HepG2 (cell line): ENCODE results near the gene HSPA1L. TPM values are rescaled to one million over a fixed set of nuclear protein-coding genes. Genes with fewer than 3 reads are reported as not detected.

Experiments used
- ARNTL ChIP-seq: sonication (generic); formaldehyde crosslinking; IDR thresholded peaks from 2 replicates; pipeline ENCODE4 v1.4.0; 2020; ENCODE audit warnings: mild to moderate bottlenecking, missing genetic modification reagents
- BRCA1 ChIP-seq: sonication (generic); formaldehyde crosslinking; IDR thresholded peaks from 2 replicates; pipeline ENCODE4 v1.4.0; 2020; ENCODE audit warnings: missing genetic modification reagents
- HNF4G ChIP-seq, 2 experiments: sonication (generic) in 1 of 2; formaldehyde crosslinking in 1 of 2; IDR thresholded peaks; 2 replicates each; pipeline versions ENCODE4 v1.4.0 to v1.6.1; 2011 to 2020; ENCODE audit warnings: borderline replicate concordance in 2 of 2, low read depth in 2 of 2, mild to moderate bottlenecking in 2 of 2, low read length in 1 of 2, missing genetic modification reagents in 1 of 2, moderate library complexity in 1 of 2
- HOXA3 ChIP-seq: sonication (generic); formaldehyde crosslinking; IDR thresholded peaks from 2 replicates; pipeline ENCODE4 v1.5.0; 2020; ENCODE audit warnings: missing genetic modification reagents
- MAX ChIP-seq: IDR thresholded peaks from 2 replicates; pipeline ENCODE4 v1.6.1; 2012; ENCODE audit warnings: inconsistent platforms
- MXD4 ChIP-seq: IDR thresholded peaks from 2 replicates; pipeline ENCODE4 v1.6.1; 2016; ENCODE audit warnings: mild to moderate bottlenecking, missing biosample characterization, missing genetic modification reagents
- PAXIP1 ChIP-seq: sonication (generic); formaldehyde crosslinking; conservative IDR thresholded peaks from 2 replicates; pipeline ENCODE4 v1.4.0; 2020; ENCODE audit warnings: mild to moderate bottlenecking, missing genetic modification reagents, moderate library complexity
- TGIF2 ChIP-seq: IDR thresholded peaks from 2 replicates; pipeline ENCODE4 v1.6.1; 2016; ENCODE audit warnings: control low read depth, missing compliant biosample characterization
- TOPORS ChIP-seq: sonication (generic); formaldehyde crosslinking; IDR thresholded peaks from 2 replicates; pipeline ENCODE4 v1.8.0; 2023; ENCODE audit warnings: mild to moderate bottlenecking, missing genetic modification reagents
- ZC3H13 ChIP-seq: sonication (generic); formaldehyde crosslinking; IDR thresholded peaks from 2 replicates; pipeline ENCODE4 v1.8.1; 2023; ENCODE audit warnings: mild to moderate bottlenecking, missing genetic modification reagents, moderate library complexity
- ZFP36L1 ChIP-seq: sonication (generic); formaldehyde crosslinking; IDR thresholded peaks from 2 replicates; pipeline ENCODE4 v1.8.0; 2022; ENCODE audit warnings: mild to moderate bottlenecking, missing genetic modification reagents, moderate library complexity
- ZNF430 ChIP-seq: sonication (generic); formaldehyde crosslinking; IDR thresholded peaks from 2 replicates; pipeline ENCODE4 v1.9.0; 2021; ENCODE audit warnings: mild to moderate bottlenecking, missing genetic modification reagents
- ZNF484 ChIP-seq: sonication (generic); formaldehyde crosslinking; IDR thresholded peaks from 2 replicates; pipeline ENCODE4 v1.5.1; 2020; ENCODE audit warnings: mild to moderate bottlenecking, low read depth, missing genetic modification reagents, borderline replicate concordance
- polyA plus RNA-seq, 8 experiments: library from polyadenylated mRNA; depleted of rRNA in 3 of 8; stranded (reverse) in 7 of 8; unstranded in 1 of 8; fragments of >200 nt; fragmentation: Illumina TruSeq in 4 of 8; extraction: Trizol in 4 of 8; gene quantifications; 2 replicates each; pipeline versions ENCODE4 v1.2.1 to v1.2.3, GENCODE V29; 2011 to 2016; ENCODE audit warnings: low read depth in 4 of 8, missing spikeins in 1 of 8, mixed read lengths in 1 of 8; ENCODE audit not compliant: insufficient read depth in 1 of 8
- total RNA-seq, 5 experiments: library from RNA; depleted of rRNA; stranded (reverse); fragments of >200 nt; fragmentation: Illumina TruSeq; extraction: Trizol; gene quantifications; 2 replicates each; pipeline ENCODE4 v1.2.3, GENCODE V29; 2016; ENCODE audit warnings: low read depth in 1 of 5
- TF ChIP-seq, protein P1 (sequence below), 2 experiments: IDR thresholded peaks; 2 replicates each; pipeline ENCODE4 v1.6.1; 2011 to 2012; ENCODE audit warnings: low read length in 2 of 2, borderline replicate concordance in 1 of 2, low read depth in 1 of 2, mild to moderate bottlenecking in 1 of 2, moderate library complexity in 1 of 2
- TF ChIP-seq, protein P2 (sequence below): sonication (generic); formaldehyde crosslinking; IDR thresholded peaks from 2 replicates; pipeline ENCODE4 v1.8.0; 2022; ENCODE audit warnings: missing genetic modification reagents, low read depth, mild to moderate bottlenecking, borderline replicate concordance
- TF ChIP-seq, protein P3 (sequence below): sonication (generic); formaldehyde crosslinking; conservative IDR thresholded peaks from 2 replicates; pipeline ENCODE4 v1.8.0; 2022; ENCODE audit warnings: mild to moderate bottlenecking, moderate library complexity, missing genetic modification reagents

The HSPA1L gene
- total and polyA plus RNA-seq, 2 of the 13 experiments (the other 11 are each of a cell fraction or from before 2014, with no cell fraction given), result 0.55 to 1.0 TPM

DNA sequence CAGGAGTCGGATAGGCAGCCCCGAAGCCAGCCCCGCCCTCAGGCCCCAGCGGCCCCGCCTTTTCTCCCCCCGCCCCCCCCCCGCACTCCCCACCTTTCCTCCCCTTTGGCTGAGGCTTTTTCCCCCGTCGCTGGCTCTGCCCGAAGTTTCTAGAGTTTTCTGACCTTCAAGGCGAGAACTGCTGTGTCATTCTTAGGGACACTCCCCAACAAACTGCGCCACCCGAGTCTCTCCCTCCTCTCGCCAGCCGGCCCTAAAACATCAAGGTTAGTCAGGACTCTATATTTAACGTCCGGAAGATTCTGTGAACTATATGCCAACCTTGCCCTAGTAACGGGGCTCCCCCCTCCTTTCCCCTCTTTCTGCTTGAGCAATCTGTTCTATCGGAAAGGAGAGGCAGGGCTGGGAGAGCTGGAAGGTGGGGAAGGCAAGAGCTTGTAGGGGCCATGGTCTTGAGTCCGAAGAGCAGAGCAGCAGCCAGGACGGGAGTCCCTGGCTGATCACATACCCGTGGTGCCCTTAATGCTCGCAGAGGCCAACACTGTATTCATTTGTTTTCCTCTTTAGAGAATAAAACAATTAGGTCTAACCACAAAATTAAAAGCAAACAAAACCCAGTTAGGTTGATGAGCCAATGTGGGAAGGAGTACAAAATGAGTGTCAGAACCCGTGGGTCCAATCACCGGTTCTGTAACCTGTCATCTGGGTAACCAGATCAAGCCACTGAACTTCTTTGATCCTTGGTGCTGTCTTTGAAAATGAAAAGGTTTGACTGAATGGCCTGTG lies 7.1 kb upstream of the HSPA1L start (continued):
- TF ChIP-seq, protein P1, sequence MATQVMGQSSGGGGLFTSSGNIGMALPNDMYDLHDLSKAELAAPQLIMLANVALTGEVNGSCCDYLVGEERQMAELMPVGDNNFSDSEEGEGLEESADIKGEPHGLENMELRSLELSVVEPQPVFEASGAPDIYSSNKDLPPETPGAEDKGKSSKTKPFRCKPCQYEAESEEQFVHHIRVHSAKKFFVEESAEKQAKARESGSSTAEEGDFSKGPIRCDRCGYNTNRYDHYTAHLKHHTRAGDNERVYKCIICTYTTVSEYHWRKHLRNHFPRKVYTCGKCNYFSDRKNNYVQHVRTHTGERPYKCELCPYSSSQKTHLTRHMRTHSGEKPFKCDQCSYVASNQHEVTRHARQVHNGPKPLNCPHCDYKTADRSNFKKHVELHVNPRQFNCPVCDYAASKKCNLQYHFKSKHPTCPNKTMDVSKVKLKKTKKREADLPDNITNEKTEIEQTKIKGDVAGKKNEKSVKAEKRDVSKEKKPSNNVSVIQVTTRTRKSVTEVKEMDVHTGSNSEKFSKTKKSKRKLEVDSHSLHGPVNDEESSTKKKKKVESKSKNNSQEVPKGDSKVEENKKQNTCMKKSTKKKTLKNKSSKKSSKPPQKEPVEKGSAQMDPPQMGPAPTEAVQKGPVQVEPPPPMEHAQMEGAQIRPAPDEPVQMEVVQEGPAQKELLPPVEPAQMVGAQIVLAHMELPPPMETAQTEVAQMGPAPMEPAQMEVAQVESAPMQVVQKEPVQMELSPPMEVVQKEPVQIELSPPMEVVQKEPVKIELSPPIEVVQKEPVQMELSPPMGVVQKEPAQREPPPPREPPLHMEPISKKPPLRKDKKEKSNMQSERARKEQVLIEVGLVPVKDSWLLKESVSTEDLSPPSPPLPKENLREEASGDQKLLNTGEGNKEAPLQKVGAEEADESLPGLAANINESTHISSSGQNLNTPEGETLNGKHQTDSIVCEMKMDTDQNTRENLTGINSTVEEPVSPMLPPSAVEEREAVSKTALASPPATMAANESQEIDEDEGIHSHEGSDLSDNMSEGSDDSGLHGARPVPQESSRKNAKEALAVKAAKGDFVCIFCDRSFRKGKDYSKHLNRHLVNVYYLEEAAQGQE (IDR thresholded peaks at IDR 0.05; ENCODE audit: borderline replicate concordance in 1 of 2, low read depth in 1 of 2, low read length in 2 of 2), result peak in 1 of 2 experiments; percentile 49; a peak in 1 of 4 replicates
- TF ChIP-seq PAXIP1 (CRISPR knock-in tag) (peak; percentile 34; the same call in 1 of the 2 replicates), ZFP36L1 (CRISPR knock-in tag) (0 out of 2 replicates have a peak, but pooled peaks have one; percentile 19), HOXA3 (CRISPR knock-in tag) (no peak), ZNF484 (CRISPR knock-in tag) (no peak), HNF4G (IDR thresholded peaks at IDR 0.05; ENCODE audit: borderline replicate concordance, low read depth, low read length) (no peak), HNF4G (CRISPR knock-in tag; IDR thresholded peaks at IDR 0.05; ENCODE audit: borderline replicate concordance, low read depth) (no peak), TOPORS (CRISPR knock-in tag) (no peak), TGIF2 (CRISPR knock-in tag) (peak; percentile 35; the same call in 1 of the 2 replicates), BRCA1 (CRISPR knock-in tag) (no peak), ZNF430 (CRISPR knock-in tag) (peak; percentile 70; the same call in 1 of the 2 replicates), MXD4 (peak; percentile 74; the same call in 1 of the 2 replicates), MAX (peak; percentile 56), ZC3H13 (0 out of 2 replicates have a peak, but pooled peaks have one; percentile 58), ARNTL (CRISPR knock-in tag) (peak; percentile 41; the same call in 1 of the 2 replicates)
- TF ChIP-seq, protein P2, sequence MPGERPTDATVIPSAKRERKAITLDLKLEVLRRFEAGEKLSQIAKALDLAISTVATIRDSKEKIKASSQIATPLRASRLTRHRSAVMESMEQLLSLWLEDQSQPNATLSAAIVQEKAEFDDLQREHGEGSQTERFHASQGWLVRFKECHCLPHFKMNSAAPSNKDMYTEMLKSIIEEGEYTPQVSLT, result no peak
- TF ChIP-seq, protein P3, sequence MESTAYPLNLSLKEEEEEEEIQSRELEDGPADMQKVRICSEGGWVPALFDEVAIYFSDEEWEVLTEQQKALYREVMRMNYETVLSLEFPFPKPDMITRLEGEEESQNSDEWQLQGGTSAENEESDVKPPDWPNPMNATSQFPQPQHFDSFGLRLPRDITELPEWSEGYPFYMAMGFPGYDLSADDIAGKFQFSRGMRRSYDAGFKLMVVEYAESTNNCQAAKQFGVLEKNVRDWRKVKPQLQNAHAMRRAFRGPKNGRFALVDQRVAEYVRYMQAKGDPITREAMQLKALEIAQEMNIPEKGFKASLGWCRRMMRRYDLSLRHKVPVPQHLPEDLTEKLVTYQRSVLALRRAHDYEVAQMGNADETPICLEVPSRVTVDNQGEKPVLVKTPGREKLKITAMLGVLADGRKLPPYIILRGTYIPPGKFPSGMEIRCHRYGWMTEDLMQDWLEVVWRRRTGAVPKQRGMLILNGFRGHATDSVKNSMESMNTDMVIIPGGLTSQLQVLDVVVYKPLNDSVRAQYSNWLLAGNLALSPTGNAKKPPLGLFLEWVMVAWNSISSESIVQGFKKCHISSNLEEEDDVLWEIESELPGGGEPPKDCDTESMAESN (CRISPR knock-in tag), result no peak
